Measurements from ENCODE around the gene TLR10.

- TF ChIP-seq ZBTB7A (IDR thresholded peaks at IDR 0.05; ENCODE audit: low read depth) (no peak), TCF12 (IDR thresholded peaks at IDR 0.05; ENCODE audit: low read depth) (no peak), RAD21 (IDR thresholded peaks at IDR 0.05; ENCODE audit: low read depth) (no peak), EP300 (IDR thresholded peaks at IDR 0.05; ENCODE audit: borderline replicate concordance) (no peak), TAF1 (IDR thresholded peaks at IDR 0.05; ENCODE audit: low read depth) (no peak), NFIC (IDR thresholded peaks at IDR 0.05) (no peak)
Measured at GRCh38 chr4:38823766-38824165, 41.0 kb upstream of the TLR10 start.

Measured in Ishikawa (cell line).